Activated CD4-positive, alpha-beta memory T cell treated with anti-CD3 and anti-CD28 coated beads for 36 hours (primary cell): Measurements from ENCODE around the gene PRELID3B. TPM values are rescaled to one million over a fixed set of nuclear protein-coding genes. Genes with fewer than 3 reads are reported as not detected.
"Not testable (repeated sequence)": the region's sequence is repeated elsewhere in the genome, so short reads cannot be mapped to it uniquely, and the experiment has no call there.

ENCODE experiments used
- CTCF ChIA-PET: fragments of 350-600 bp; sonication (Branson Sonifier 250); formaldehyde crosslinking; loops from one replicate; lab custom pipeline; 2021; ENCODE audit warnings: antibody characterized with exemption, inconsistent platforms; lab: Charles Lee
- POLR2A ChIA-PET: fragments of 350-600 bp; sonication (Branson Sonifier 250); formaldehyde crosslinking; loops from one replicate; lab custom pipeline; 2021; ENCODE audit warnings: antibody characterized with exemption; lab: Charles Lee
- DNase-seq: peaks from one replicate; pipeline ENCODE4 v3.0.0-alpha.2; 2020
- H3K27ac Mint-ChIP-seq: one replicate; pipeline ENCODE4 v1.8.0; 2021; ENCODE audit warnings: mixed read lengths
- H3K27me3 Mint-ChIP-seq: one replicate; pipeline ENCODE4 v1.8.0; 2021; ENCODE audit warnings: mixed read lengths
- H3K36me3 Mint-ChIP-seq: one replicate; pipeline ENCODE4 v1.8.0; 2021; ENCODE audit warnings: mixed read lengths
- H3K4me1 Mint-ChIP-seq: one replicate; pipeline ENCODE4 v1.8.0; 2021; ENCODE audit warnings: low read depth, mixed read lengths
- H3K4me3 Mint-ChIP-seq: one replicate; pipeline ENCODE4 v1.8.0; 2021; ENCODE audit warnings: mild to moderate bottlenecking, mixed read lengths
- H3K9me3 Mint-ChIP-seq: one replicate; pipeline ENCODE4 v1.8.0; 2021; ENCODE audit warnings: mixed read lengths
- intact Hi-C: fragments of 100-400 bp; cut with micrococcal nuclease; formaldehyde crosslinking; loops from one replicate; pipeline ENCODE4 v1.15.1; 2023
- total RNA-seq, 2 experiments: library from RNA; stranded (reverse); gene quantifications; one replicate each; pipeline ENCODE4 v1.2.3, GENCODE V29; 2021

The PRELID3B gene
- total RNA-seq, 2 experiments from 2014 or later: 148 to 151 TPM

GRCh38 chr20:59014680-59015389, 27.8 kb downstream of the PRELID3B start:
- ChIA-PET POLR2A (interaction anchor here (1.5 kb wide), 1 partner anchor 17 kb away, joined by 5 read pairs; the partner anchor contains the start of gene ATP5F1E), CTCF (interaction anchor here (0.9 kb wide), 1 partner anchor 193 kb away, joined by 3 read pairs; no protein-coding TSS in a partner anchor)
- DNase-seq: peak; percentile 6
- Mint-ChIP-seq H3K4me1 (peaks cover 35% of the 10 kb centered on the region), H3K27me3 (no peaks in the 10 kb centered on the region), H3K9me3 (no peaks in the 10 kb centered on the region), H3K4me3 (no peak overlapping the region), H3K27ac (no peak overlapping the region), H3K36me3 (no peaks in the 10 kb centered on the region)
- intact Hi-C loops: no loop called here

- no peaks in the 10 kb centered on the region for H3K36me3 Mint-ChIP-seq
- H3K9me3 Mint-ChIP-seq: no peaks in the 10 kb centered on the region
- H3K4me1 Mint-ChIP-seq: peaks cover 35% of the 10 kb centered on the region
- no peak overlapping the region for H3K4me3 Mint-ChIP-seq
- peak overlapping the region; percentile 47 for H3K27ac Mint-ChIP-seq
- peak; percentile 37 for DNase-seq
- ChIA-PET CTCF (interaction anchor here (0.9 kb wide), 1 partner anchor 193 kb away, joined by 3 read pairs; no protein-coding TSS in a partner anchor), POLR2A (interaction anchor here (1.5 kb wide), 1 partner anchor 18 kb away, joined by 5 read pairs; the partner anchor contains the start of gene ATP5F1E)
- intact Hi-C loops: no loop called here
- H3K27me3 Mint-ChIP-seq: no peaks in the 10 kb centered on the region
These were observed 28.5 kb downstream of the PRELID3B start for GRCh38 chr20:59013959-59014608.

GRCh38 chr20:59013031-59013951, 29.3 kb downstream of the PRELID3B start:
- CTCF ChIA-PET: no interaction called here
- H3K27me3 Mint-ChIP-seq: no peaks in the 10 kb centered on the region
- no peaks in the 10 kb centered on the region for H3K36me3 Mint-ChIP-seq
- peak; percentile 6 for DNase-seq
- intact Hi-C loops: no loop called here
- H3K9me3 Mint-ChIP-seq: no peaks in the 10 kb centered on the region
- no peak overlapping the region for H3K4me3 Mint-ChIP-seq
- no peak overlapping the region for H3K27ac Mint-ChIP-seq
- peaks cover 35% of the 10 kb centered on the region for H3K4me1 Mint-ChIP-seq
- POLR2A ChIA-PET: interaction anchor here (1.5 kb wide), 1 partner anchor 18 kb away, joined by 5 read pairs; the partner anchor contains the start of gene ATP5F1E

- CTCF ChIA-PET, H3K36me3 Mint-ChIP-seq, H3K27ac Mint-ChIP-seq, DNase-seq, POLR2A ChIA-PET, intact Hi-C loops, H3K4me3 Mint-ChIP-seq, H3K27me3 Mint-ChIP-seq, H3K9me3 Mint-ChIP-seq: not testable (repeated sequence)
- H3K4me1 Mint-ChIP-seq: peaks cover 33% of the 10 kb centered on the region
These were observed 30.8 kb downstream of the PRELID3B start for GRCh38 chr20:59011874-59012157.

GRCh38 chr20:59010995-59011873, 31.4 kb downstream of the PRELID3B start:
- no peaks in the 10 kb centered on the region for H3K36me3 Mint-ChIP-seq
- H3K9me3 Mint-ChIP-seq: no peaks in the 10 kb centered on the region
- intact Hi-C loops: no loop called here
- DNase-seq: peak; percentile 14
- no peak overlapping the region for H3K4me3 Mint-ChIP-seq
- CTCF ChIA-PET: no interaction called here
- POLR2A ChIA-PET: no interaction called here
- no peaks in the 10 kb centered on the region for H3K27me3 Mint-ChIP-seq
- peaks cover 28% of the 10 kb centered on the region for H3K4me1 Mint-ChIP-seq
- H3K27ac Mint-ChIP-seq: no peak overlapping the region

GRCh38 chr20:59010321-59010994, 32.1 kb downstream of the PRELID3B start:
- no peaks in the 10 kb centered on the region for H3K9me3 Mint-ChIP-seq
- no peaks in the 10 kb centered on the region for H3K27me3 Mint-ChIP-seq
- H3K4me3 Mint-ChIP-seq: no peak overlapping the region
- intact Hi-C loops: no loop called here
- ChIA-PET POLR2A (no interaction called here), CTCF (no interaction called here)
- DNase-seq: peak; percentile 4
- H3K36me3 Mint-ChIP-seq: no peaks in the 10 kb centered on the region
- no peak overlapping the region for H3K27ac Mint-ChIP-seq
- peaks cover 31% of the 10 kb centered on the region for H3K4me1 Mint-ChIP-seq

- no peak for DNase-seq
- H3K36me3 Mint-ChIP-seq: peaks cover 7% of the 10 kb centered on the region
- no peaks in the 10 kb centered on the region for H3K27me3 Mint-ChIP-seq
- H3K4me3 Mint-ChIP-seq: no peak overlapping the region
- CTCF ChIA-PET: no interaction called here
- no peak overlapping the region for H3K27ac Mint-ChIP-seq
- POLR2A ChIA-PET: interaction anchor here (1.4 kb wide), 1 partner anchor 23 kb away, joined by 4 read pairs; the partner anchor contains the start of gene ATP5F1E
- peaks cover 37% of the 10 kb centered on the region for H3K4me1 Mint-ChIP-seq
- intact Hi-C loops: no loop called here
- no peaks in the 10 kb centered on the region for H3K9me3 Mint-ChIP-seq
These were observed 33.8 kb downstream of the PRELID3B start for GRCh38 chr20:59008715-59009336.

- H3K4me1 Mint-ChIP-seq: peaks cover 35% of the 10 kb centered on the region
- POLR2A ChIA-PET: interaction anchor here (1.4 kb wide), 1 partner anchor 24 kb away, joined by 4 read pairs; the partner anchor contains the start of gene ATP5F1E
- intact Hi-C loops: loop anchor here (1.0 kb wide), 1 partner anchor 24 kb away; the partner anchor contains the start of gene ATP5F1E
- peak overlapping the region; percentile 69 for H3K4me3 Mint-ChIP-seq
- peaks cover 7% of the 10 kb centered on the region for H3K36me3 Mint-ChIP-seq
- H3K27ac Mint-ChIP-seq: peak overlapping the region; percentile 28
- CTCF ChIA-PET: no interaction called here
- H3K27me3 Mint-ChIP-seq: no peaks in the 10 kb centered on the region
- H3K9me3 Mint-ChIP-seq: no peaks in the 10 kb centered on the region
- no peak for DNase-seq
These were observed 34.7 kb downstream of the PRELID3B start for GRCh38 chr20:59007665-59008511.

GRCh38 chr20:59006864-59007664, 35.5 kb downstream of the PRELID3B start, which contains the start of gene CTSZ:
CTSZ (minus strand) TSS chr20:59007254; CDS start chr20:59007128, 126 bp downstream.
- peaks cover 32% of the 10 kb centered on the region for H3K4me1 Mint-ChIP-seq
- H3K4me3 Mint-ChIP-seq: peak within 1 kb of the TSS; percentile 74
- H3K27ac Mint-ChIP-seq: peak within 1 kb of the TSS; percentile 28
- ChIA-PET POLR2A (no interaction called here), CTCF (no interaction called here)
- H3K36me3 Mint-ChIP-seq: peaks cover 7% of the 10 kb centered on the region
- DNase-seq: peak; percentile 56
- intact Hi-C loops: loop anchor here (1.0 kb wide), 1 partner anchor 25 kb away; the partner anchor contains the start of gene ATP5F1E
- no peaks in the 10 kb centered on the region for H3K9me3 Mint-ChIP-seq
- H3K27me3 Mint-ChIP-seq: no peaks in the 10 kb centered on the region
